Measurements from ENCODE around the gene TEDC1.
A peak's percentile ranks its signal among the peaks of the same experiment; 100 is the strongest.

Gene TEDC1

DNA sequence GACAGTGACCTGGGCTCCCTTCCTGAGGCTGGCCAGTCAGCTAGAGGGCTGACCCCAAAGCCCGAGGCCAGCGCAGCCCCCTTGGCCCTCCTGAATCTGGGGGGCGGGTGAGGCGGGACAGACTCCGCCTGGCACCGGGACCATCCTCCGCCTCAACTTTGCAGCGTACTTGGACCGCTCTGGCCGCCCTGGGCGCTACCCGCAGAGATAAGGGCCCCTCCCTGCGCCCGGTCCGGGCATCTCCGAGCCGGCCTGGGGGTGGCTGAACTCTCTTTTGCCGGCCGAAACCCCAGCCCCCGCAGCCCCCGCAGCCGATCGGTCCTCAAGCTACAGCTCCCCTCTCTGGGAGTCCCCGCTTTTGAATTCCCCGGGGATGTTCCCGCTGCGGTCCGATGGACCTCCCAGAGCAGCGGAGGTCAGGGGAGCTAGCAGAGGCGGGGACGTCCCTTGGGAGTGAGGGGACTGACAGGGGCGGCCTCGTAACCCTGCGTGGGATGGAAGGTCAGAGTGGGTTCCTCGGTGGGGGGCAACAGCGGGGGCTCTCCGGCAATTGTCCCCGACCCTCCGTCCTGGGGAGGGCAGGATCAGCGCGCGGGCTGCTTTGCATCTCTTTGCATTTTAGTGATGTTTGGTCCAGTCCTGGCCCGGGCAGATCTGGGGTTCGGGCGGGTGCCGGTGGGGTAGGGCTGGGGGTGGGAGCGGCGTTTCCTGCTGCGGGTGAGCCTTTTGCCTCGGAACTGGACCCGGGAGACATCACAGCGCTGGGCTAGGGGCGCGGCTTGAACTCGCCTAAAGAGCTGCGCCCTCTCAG lies 4.7 kb upstream of the TEDC1 start, which contains the start of gene CRIP1:
CRIP1 (plus strand) TSS at position 724 of the 811 bp plus-strand sequence. CDS start 374 bp downstream, outside the sequence.
- DNase-seq (ENCODE audit: low read depth), result no peak

GRCh38 chr14:105486974-105487448 lies 4.0 kb upstream of the TEDC1 start:
- DNase-seq (ENCODE audit: low read depth), result no peak

- DNase-seq (ENCODE audit: low read depth), result no peak
Observed at GRCh38 chr14:105487449-105487985, 3.5 kb upstream of the TEDC1 start.

DNA sequence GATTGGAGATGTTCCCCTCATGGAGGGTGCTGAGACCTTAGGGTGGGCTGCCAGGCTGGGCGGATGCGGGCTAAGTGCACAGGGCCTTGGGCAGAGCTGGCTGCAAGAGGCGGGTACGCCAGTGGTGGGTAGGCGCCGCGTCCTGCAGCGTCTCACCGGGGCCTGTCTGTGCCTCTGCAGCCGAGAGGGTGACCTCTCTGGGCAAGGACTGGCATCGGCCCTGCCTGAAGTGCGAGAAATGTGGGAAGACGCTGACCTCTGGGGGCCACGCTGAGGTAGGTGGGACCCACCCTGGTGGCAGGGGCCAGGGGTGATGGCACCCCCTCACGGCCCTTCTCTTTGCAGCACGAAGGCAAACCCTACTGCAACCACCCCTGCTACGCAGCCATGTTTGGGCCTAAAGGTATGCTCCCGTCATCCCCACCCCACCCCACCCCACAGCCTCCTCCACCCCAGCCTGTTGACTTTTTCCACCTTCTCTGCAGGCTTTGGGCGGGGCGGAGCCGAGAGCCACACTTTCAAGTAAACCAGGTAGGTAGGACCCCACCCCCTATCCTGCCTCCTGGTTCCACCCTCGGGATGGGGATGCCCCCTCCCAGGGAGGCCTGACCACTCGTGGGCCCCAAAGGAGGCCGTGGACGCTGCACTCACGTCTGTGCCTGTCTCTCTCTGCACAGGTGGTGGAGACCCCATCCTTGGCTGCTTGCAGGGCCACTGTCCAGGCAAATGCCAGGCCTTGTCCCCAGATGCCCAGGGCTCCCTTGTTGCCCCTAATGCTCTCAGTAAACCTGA lies 2.9 kb upstream of the TEDC1 start:
- no peak for DNase-seq (ENCODE audit: low read depth)

DNA sequence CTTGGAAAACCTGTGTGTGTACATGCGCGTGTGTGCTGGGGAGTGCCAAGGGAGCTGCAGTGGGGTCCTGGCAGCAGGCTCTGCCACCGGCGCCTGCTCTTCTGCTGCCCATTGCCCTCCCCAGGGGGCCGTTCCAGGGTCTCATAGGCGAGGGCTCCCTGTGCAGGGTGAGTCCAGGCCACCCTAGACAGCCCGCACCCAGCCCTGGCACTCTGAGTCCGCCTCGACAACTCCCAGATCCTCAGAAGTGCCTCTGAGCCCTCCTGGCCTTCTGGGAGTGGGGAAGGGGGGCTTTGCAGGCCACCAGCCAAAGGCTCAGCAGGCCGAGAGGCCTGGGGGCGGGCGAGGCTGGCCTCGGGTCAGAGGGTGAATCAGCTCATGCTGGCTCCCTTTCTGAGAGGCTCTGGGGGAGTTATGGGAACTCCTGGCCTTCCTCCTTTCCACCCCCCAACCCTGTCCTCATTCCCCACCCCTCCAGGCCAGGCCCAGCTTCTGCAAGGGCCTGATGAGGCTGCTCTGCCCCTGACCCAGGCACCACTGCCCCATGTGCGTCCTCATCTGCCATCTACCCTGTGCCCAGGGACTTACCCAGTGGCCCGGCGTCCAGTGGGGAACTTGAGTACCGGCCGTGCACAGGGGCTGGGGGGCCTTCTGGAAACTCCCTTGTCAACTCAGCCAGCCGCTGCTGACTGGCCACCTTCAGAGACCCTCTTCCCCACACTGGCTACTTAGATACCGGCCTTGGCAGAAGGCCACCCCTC lies 2.1 kb upstream of the TEDC1 start:
- no peak for DNase-seq (ENCODE audit: low read depth)

DNA sequence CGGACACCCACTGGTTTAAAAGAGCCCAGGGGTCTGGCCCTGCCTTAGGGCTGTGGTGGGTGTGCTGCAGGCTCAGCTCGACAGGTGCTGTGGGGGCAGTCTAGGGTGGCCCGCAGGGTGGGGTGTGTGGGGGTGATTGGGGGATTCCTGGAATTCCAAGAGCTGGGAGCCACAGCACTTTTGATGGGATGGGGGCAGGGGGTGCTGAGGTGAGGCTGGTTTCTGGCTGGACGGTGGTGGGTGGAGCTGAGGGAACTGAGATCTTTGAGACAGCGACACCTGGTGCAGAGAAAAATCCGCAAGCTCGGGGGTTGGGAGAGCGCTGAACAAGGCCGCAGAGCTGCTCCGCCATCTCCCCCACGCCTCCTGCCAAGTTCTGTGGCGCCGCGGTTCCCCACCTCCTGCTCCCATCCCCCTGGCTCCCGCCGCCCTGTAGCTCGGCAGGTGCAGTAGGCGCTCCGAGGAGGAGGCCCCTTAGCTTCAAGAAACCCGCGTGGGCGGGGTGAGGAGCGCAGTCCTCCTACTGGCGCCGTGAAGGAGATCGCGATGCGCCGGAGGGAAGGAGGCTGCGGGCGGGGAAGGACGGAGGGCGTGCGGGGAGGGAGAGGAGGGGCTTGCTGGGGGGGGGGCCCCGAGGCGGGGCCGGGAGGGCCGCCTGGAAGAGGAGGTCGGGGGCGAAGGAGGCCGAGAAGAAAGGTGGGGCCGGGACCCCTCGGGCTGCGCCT lies 1.3 kb upstream of the TEDC1 start:
- peak; percentile 78 for DNase-seq (ENCODE audit: low read depth)

GRCh38 chr14:105490267-105490571 lies 827 bp upstream of the TEDC1 start:
- no peak for DNase-seq (ENCODE audit: low read depth)

GRCh38 chr14:105491366-105491973 lies 424 bp downstream of the TEDC1 start:
- DNase-seq (ENCODE audit: low read depth), result peak; percentile 61

- DNase-seq (ENCODE audit: low read depth), result no peak
Observed at GRCh38 chr14:105492031-105492970, 1.3 kb downstream of the TEDC1 start.

DNA sequence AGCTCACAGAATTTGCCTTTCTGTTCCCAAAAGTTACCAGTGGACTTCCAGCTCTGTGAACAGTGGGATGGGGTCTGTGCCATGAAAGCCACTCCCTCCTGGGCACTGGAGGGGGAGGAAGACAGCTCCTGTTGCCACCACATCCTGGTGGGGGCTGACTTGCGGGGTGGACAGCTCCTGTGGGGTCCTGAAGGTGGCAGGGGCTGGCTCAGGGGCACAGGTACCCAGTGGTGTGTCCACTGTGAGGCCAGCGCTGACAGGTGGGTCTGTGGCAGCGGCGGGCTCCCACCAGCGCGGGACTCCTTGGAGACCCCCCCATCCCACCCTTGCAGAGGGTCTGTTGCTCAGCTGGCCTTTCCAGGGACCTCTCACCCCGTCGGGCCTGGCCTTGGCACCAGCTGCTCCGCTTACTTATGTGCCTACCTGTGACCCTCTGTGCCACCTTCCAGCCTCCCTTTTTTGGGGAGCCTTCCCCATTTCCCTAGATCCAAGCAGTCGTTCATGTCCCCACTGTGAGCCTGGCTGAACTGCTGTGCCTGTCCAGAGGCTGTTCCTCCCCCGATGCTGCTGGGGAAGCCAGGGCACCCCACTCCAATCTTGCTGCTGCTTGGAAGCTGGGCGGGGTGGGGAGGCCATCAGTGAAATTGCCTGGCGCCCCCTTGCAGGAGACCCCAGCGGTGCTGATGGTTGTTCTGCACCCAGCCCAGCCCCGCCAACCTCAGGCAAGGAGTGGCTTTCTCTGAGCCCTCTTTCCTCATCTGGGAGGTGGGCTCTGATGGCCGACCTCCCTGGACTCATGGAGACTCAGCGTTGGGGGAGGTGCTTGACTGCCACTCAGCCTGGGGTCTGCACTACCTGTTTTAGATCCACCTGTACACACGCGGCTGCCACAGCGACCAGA lies 2.2 kb downstream of the TEDC1 start:
- DNase-seq (ENCODE audit: low read depth), result no peak

DNA sequence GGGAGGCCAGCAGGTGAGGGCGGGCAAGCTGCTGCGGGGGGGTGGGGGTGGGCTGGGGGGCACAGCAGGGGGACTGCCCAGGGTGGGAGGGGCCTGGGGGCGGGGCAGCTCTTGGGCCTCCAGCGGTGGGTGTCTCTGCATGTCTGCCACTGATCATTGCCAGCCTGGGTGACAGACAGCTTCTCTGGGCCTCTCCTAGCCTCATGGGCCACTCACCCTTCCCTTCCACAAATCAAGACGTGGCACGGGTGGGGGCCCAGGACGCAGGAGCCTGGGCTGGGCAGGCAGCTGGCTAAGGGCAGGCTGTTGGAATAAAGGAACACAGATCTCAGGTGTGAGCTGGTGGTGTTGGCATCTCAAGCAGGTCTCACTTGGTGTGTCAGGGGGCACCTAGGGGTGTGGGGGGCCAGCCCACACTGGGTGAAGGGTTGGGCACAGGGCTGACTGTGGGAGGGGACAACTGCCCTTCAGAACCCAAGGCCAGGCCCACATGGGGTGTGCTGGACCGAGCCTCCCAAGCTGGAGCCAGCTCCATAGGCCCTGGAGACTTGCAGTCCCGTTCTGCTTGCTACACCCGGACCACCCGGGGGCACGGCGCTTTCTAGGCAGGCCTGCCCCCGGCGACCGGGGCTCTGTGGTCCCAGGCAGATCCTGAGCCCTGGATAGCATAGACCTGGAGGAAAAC lies 3.0 kb downstream of the TEDC1 start:
- DNase-seq (ENCODE audit: low read depth), result no peak

- no peak for DNase-seq (ENCODE audit: low read depth)
Observed at GRCh38 chr14:105494606-105494929, 3.5 kb downstream of the TEDC1 start.

DNA sequence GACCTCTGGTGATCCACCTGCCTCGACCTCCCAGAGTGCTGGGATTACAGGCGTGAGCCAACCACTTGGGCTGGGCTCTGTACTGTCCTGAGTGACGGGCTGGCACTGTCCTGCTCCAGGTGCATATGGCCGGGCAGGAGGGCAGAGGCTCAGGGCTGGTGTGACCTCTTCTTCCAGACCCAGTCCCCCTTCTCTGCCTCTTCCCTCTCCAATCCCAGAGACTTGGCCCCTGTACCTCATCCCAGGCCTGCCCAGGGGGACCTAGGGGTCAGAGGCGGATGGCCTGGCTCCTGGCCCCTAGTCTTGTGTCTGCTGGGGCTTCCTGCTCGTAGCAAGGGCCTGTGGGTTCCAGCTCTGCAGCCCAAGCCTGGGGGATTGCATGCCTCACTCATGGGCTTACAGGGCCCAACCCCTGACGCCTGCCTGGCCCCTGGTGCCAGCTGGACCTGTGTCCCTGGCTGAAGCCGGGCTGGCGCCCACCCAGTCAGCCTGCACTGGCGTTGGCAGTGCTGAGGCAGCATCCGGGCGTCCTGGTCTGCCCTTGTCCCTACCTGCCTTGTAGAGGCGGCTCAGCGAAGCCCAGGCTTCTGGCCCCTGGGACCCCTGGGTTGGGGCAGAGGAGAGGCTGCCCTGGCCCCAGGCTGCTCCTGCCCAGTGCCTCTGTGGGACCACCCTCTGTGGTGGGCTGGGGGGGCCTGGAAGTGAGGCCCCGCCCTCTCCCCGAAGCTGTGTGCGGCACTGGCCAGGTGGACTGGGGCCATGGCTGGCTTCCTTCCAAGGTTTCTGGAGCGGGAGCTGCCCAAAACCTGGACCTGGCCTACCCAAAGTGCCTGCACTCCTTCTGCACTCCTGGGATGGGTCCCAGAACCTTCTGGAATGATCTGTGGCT lies 4.3 kb downstream of the TEDC1 start:
- DNase-seq (ENCODE audit: low read depth), result no peak

GRCh38 chr14:105495990-105496830 lies 5.2 kb downstream of the TEDC1 start:
- no peak for DNase-seq (ENCODE audit: low read depth)

- DNase-seq (ENCODE audit: low read depth), result no peak
Observed at GRCh38 chr14:105496831-105497591, 6.0 kb downstream of the TEDC1 start.
